ENCODE results near the gene STAC2. TPM values are rescaled to one million over a fixed set of nuclear protein-coding genes. Genes with fewer than 3 reads are reported as not detected.
"Not testable (repeated sequence)": the region's sequence is repeated elsewhere in the genome, so short reads cannot be mapped to it uniquely, and the experiment has no call there.

The STAC2 gene
- total RNA-seq, 1 donor from 2014 or later: 0.30 TPM

DNA sequence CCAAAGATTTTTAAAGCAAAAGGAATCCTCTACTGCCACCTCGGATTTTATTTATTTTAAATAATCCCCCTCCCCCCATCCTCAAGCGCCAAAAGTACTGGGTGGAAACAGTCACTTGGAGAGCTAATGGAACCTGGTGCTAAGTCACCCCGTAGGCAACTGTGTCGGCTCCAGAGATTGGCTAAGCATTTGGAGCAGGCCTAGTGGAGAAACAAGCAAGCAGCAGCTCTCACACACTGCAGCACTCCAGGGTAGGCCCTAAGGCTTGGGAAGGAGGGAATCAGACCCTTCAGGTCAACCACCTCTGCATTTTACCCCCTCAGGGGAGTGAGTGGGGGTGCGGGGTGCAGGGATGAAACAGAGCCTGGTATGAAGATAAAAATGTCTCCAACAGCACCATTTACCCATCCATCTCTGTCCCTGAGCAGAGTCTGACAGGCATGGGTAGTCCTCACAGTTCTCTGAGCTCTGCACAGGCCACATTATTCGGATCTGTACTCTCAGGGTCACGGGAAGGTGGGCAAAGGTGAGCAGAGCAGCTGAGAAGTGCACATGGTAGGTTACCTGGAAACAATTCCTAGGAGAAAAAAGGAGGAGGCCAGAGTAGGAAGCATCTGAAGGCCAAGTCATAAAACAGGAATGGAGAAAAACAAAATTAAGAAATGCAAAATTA, 27.2 kb upstream of the STAC2 start:
- H3K9me3 ChIP-seq: no peaks in the 10 kb centered on the region
- H3K4me1 ChIP-seq: no peaks in the 10 kb centered on the region
- no peak for ATAC-seq
- H3K4me3 ChIP-seq: no peak overlapping the region
- no peak for DNase-seq
- H3K27ac ChIP-seq: no peak overlapping the region
- intact Hi-C loops (cut with DNase I): no loop called here
- no peaks in the 10 kb centered on the region for H3K27me3 ChIP-seq (ENCODE audit: low read depth)
- H3K36me3 ChIP-seq: peaks cover 53% of the 10 kb centered on the region
- TF ChIP-seq, protein P1, sequence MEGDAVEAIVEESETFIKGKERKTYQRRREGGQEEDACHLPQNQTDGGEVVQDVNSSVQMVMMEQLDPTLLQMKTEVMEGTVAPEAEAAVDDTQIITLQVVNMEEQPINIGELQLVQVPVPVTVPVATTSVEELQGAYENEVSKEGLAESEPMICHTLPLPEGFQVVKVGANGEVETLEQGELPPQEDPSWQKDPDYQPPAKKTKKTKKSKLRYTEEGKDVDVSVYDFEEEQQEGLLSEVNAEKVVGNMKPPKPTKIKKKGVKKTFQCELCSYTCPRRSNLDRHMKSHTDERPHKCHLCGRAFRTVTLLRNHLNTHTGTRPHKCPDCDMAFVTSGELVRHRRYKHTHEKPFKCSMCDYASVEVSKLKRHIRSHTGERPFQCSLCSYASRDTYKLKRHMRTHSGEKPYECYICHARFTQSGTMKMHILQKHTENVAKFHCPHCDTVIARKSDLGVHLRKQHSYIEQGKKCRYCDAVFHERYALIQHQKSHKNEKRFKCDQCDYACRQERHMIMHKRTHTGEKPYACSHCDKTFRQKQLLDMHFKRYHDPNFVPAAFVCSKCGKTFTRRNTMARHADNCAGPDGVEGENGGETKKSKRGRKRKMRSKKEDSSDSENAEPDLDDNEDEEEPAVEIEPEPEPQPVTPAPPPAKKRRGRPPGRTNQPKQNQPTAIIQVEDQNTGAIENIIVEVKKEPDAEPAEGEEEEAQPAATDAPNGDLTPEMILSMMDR (IDR thresholded peaks at IDR 0.05): no peak

DNA sequence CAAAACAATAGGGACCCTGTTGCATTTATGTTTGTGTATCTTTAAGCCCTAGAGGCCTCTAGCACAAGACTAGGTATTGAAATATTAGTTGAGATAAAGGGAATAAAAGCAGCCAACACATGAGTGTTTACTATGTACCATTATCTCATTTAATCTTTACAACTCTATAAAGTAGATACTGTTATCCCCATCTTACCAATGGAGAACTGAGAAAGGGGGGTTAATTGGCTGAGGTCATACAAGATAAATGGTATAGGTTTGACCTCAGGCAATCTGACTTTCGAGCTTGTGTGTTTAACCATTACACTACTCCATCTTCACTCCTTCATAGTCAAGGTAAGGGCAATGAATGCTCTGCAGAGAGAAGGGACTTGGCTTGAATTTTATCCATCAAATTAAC, 26.3 kb upstream of the STAC2 start:
- TF ChIP-seq, protein P1 (IDR thresholded peaks at IDR 0.05): no peak
- H3K4me3 ChIP-seq: no peak overlapping the region
- H3K4me1 ChIP-seq: no peaks in the 10 kb centered on the region
- intact Hi-C loops (cut with DNase I): no loop called here
- ATAC-seq (no peak), DNase-seq (no peak)
- H3K9me3 ChIP-seq: no peaks in the 10 kb centered on the region
- no peak overlapping the region for H3K27ac ChIP-seq
- peaks cover 44% of the 10 kb centered on the region for H3K36me3 ChIP-seq
- no peaks in the 10 kb centered on the region for H3K27me3 ChIP-seq (ENCODE audit: low read depth)

DNA sequence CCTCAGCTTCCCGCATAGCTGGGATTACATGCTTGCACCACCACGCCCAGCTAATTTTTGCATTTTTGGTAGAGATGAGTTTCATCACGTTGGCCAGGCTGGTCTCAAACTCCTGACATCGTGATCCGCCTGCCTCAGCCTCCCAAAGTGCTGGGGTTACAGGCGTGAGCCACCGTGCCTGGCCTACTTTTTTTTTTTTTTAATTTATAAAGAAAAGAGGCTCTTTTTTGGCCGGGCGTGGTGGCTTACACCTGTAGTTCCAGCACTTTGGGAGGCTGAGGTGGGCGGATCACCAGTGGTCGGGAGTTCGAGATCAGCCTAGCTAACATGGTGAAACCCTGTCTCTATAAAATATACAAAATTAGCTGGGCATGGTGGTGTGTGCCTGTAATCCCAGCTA, 24.3 kb upstream of the STAC2 start:
- intact Hi-C loops (cut with DNase I); DNase-seq; H3K9me3 ChIP-seq; H3K27me3 ChIP-seq (ENCODE audit: low read depth); H3K4me3 ChIP-seq; ATAC-seq; H3K4me1 ChIP-seq; H3K27ac ChIP-seq: not testable (repeated sequence)
- peaks cover 26% of the 10 kb centered on the region for H3K36me3 ChIP-seq

DNA sequence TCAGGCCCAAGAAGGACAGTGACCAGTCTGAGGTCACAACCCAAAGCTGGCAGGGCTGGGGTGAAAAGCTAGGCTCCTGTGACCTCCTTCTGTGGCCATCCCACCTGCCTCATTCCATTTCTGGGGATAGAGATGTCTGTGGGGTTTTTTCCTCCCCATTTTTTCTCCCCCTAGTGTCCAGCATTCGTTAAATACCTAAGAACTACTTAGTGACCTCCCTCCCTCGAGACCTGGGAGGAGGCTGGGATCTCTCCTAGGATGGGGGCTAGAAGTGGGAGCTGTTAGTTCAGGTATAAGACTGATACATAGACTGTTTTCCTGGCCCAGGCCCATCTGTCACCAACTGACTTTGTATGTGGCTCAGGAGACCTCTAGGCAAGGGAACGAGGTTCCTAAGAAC, 20.5 kb upstream of the STAC2 start:
- intact Hi-C loops (cut with DNase I): no loop called here
- H3K27ac ChIP-seq: no peak overlapping the region
- DNase-seq (no peak), ATAC-seq (no peak)
- no peak overlapping the region for H3K4me3 ChIP-seq
- no peaks in the 10 kb centered on the region for H3K9me3 ChIP-seq
- TF ChIP-seq, protein P1 (IDR thresholded peaks at IDR 0.05): no peak
- H3K27me3 ChIP-seq (ENCODE audit: low read depth): peaks cover 10% of the 10 kb centered on the region
- H3K36me3 ChIP-seq: no peaks in the 10 kb centered on the region
- H3K4me1 ChIP-seq: peaks cover 6% of the 10 kb centered on the region

DNA sequence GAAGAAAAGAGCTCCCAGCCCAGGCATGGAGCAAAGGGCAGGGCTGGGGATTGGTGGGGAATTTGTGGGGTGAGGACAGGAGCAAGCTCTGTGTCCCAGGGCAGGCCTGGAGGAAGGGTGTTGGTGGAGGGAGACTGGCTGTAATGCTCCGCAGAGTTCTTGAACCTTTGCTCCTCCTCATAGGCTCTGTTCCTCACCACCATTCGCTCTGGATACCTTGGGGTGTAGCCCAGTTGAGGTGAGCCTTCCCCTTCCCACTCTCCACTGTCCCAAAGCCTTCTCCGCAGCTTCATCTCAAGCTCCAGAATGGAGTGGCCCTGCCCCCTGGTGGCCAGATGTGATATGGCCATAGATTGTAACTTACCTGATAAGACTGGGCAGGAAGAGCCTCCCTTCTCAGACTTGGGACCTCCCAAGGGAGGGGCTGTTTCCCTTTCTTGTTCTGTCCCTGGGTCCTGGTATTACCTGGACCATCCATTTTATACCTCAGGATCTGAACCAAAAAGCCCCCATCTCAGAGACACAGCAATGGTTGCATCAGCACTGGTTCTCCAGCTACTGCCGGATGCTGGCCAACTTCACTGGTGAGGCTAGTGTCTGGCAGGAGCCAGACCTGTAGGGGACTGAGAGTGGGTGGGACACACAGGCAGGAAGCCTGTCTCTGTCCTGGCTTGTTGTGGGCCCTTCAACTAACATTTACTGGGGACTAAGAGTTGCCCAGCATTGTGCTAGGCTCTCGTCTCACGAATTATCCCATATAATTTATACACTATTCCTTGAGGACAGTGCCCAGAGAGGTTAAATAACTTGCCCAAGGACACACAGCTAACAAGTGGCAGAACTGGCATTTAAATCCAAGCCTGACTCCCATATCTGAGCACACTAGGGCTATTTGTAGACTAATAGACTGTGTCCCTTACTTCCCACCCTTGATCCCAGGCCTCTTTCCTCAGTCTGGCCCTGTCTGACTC, 19.1 kb upstream of the STAC2 start:
- ATAC-seq (peak; percentile 90 to 91), DNase-seq (peak; percentile 87)
- Histone ChIP-seq H3K27me3 (ENCODE audit: low read depth) (peaks cover 13% of the 10 kb centered on the region), H3K4me1 (peaks cover 6% of the 10 kb centered on the region), H3K27ac (no peak overlapping the region), H3K9me3 (no peaks in the 10 kb centered on the region), H3K4me3 (no peak overlapping the region), H3K36me3 (no peaks in the 10 kb centered on the region)
- TF ChIP-seq, protein P1 (IDR thresholded peaks at IDR 0.05): peak; percentile 97
- intact Hi-C loops (cut with DNase I): no loop called here

All from lower lobe of right lung (tissue), 2 donors.